22Rv1 (cell line): ENCODE measurements around the gene SMCHD1.

Experiments used
- ZFX ChIP-seq: fragments of 450-650 bp; IDR thresholded peaks from 2 replicates; pipeline ENCODE4 v1.6.1; 2017; ENCODE audit warnings: antibody characterized with exemption, borderline replicate concordance
- TF ChIP-seq, protein P1 (sequence below): fragments of 450-650 bp; IDR thresholded peaks from 2 replicates; pipeline ENCODE4 v1.5.1; 2017; ENCODE audit warnings: mild to moderate bottlenecking

DNA sequence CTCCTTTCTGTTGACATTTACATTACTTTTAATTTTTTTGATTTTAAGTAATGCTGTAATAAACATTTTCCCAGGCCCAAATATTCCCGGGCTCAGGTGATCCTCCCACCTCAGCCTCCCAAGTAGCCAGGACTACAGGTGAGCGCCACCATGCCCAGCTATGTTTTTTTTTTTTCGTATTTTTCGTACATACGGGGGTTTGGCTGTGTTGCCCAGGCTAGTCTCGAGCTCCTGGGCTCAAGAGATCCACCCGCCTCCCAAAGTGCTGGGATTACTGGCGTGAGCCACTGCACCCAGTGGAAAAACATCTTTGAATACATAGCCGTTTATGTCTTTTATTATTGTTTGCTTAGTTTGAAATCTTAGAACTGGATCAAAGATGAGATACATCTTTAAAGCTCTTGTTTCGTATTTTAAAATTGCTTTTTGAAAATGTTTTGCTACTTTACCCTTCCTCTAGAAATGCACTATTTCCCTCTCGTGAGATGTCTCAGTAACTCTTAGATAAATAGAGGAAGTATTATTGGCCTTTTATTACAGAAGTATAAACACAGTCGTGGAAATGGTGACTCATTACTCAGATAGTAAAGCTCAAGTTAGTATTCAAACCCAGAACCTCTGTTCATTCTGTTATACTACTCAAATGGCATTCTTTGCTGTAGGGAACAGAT lies 2.4 kb downstream of the SMCHD1 start:
- TF ChIP-seq, protein P1, sequence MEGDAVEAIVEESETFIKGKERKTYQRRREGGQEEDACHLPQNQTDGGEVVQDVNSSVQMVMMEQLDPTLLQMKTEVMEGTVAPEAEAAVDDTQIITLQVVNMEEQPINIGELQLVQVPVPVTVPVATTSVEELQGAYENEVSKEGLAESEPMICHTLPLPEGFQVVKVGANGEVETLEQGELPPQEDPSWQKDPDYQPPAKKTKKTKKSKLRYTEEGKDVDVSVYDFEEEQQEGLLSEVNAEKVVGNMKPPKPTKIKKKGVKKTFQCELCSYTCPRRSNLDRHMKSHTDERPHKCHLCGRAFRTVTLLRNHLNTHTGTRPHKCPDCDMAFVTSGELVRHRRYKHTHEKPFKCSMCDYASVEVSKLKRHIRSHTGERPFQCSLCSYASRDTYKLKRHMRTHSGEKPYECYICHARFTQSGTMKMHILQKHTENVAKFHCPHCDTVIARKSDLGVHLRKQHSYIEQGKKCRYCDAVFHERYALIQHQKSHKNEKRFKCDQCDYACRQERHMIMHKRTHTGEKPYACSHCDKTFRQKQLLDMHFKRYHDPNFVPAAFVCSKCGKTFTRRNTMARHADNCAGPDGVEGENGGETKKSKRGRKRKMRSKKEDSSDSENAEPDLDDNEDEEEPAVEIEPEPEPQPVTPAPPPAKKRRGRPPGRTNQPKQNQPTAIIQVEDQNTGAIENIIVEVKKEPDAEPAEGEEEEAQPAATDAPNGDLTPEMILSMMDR, result no peak
- TF ChIP-seq ZFX, result no peak
